Ovary (tissue), 3 donors: ENCODE measurements around the gene KCNN4.

Experiments used
- CTCF ChIP-seq, 3 donors: fragments of 450-650 bp in 2 of 3; fragments of 200-600 bp in 1 of 3; IDR thresholded peaks; one replicate each; pipeline versions ENCODE4 v1.5.1 to v1.8.0; 2016 to 2022; ENCODE audit warnings: antibody characterized with exemption in 3 of 3, mild to moderate bottlenecking in 1 of 3
- EP300 ChIP-seq: sonication (generic); formaldehyde crosslinking; IDR thresholded peaks from one replicate; pipeline ENCODE4 v1.6.1; 2017; ENCODE audit warnings: antibody characterized with exemption
- donor health status: DM: no; HTN: no; CAD: no.

DNA sequence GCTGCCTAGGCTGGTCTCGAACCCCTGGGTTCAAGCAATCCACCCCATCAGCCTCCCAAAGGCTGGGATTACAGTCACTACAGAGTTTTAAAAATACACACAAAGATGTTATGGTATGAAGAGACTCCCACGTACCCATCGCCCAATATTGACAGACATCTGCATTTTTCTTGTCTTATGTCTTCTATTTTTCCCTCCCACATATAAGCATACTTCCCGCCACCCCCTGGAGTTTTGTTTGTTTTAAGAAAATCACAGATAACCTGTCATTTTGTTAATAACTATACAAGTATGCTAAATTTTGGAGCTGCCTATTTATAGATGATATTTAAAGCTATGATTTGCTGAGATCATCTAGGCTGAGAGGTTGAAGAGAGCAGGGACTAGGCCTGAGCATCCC lies 19.8 kb downstream of the KCNN4 start:
- TF ChIP-seq CTCF (IDR thresholded peaks at IDR 0.05), result no peak
- no peak for TF ChIP-seq EP300
